Psoas muscle (tissue), 8 donors: ENCODE data around the gene GRB10. TPM values are rescaled to one million over a fixed set of nuclear protein-coding genes. Genes with fewer than 3 reads are reported as not detected.

Experiments
- ATAC-seq, 4 donors: fragments of 200-7000 bp; cut with Tn5 transposase; one replicate each; pipeline ENCODE4 v1.9.1; 2020; ENCODE audit warnings: moderate library complexity in 3 of 4, mild to moderate bottlenecking in 2 of 4
- DNase-seq, 2 donors: peaks; one replicate each; pipeline ENCODE4 v3.0.0-alpha.2; 2020
- H3K27ac ChIP-seq: fragments of 200-600 bp; one replicate; pipeline ENCODE4 v1.8.0; 2022
- H3K27me3 ChIP-seq, 3 donors: fragments of 200-600 bp in 1 of 3; one replicate each; pipeline versions ENCODE4 v1.6.1 to v1.8.0; 2013 to 2022; ENCODE audit warnings: low read length in 2 of 3, mild to moderate bottlenecking in 2 of 3, moderate library complexity in 1 of 3; ENCODE audit not compliant: insufficient read depth in 3 of 3
- H3K36me3 ChIP-seq, 2 donors: fragments of 200-600 bp in 1 of 2; one replicate each; pipeline versions ENCODE4 v1.6.1 to v1.8.0; 2013 to 2022; ENCODE audit warnings: low read depth in 1 of 2, mild to moderate bottlenecking in 1 of 2, moderate library complexity in 1 of 2; ENCODE audit not compliant: insufficient read depth in 1 of 2
- H3K4me1 ChIP-seq: fragments of 200-600 bp; one replicate; pipeline ENCODE4 v1.8.0; 2022
- H3K4me3 ChIP-seq: fragments of 200-600 bp; one replicate; pipeline ENCODE4 v1.8.0; 2022; ENCODE audit warnings: mild to moderate bottlenecking
- H3K9me3 ChIP-seq: fragments of 200-600 bp; one replicate; pipeline ENCODE4 v1.8.0; 2022
- WGBS, 3 donors: extraction: QIAGEN DNeasy Blood & Tissue Kit; methylation state at CpG; one replicate each; pipeline versions ENCODE4 v1.1.6 to v1.1.7; 2013; 5-methylcytosine and 5-hydroxymethylcytosine counted together
- intact Hi-C, 2 donors: fragments of 100-400 bp; cut with DNase I; formaldehyde crosslinking; loops; one replicate each; pipeline versions ENCODE4 v1.11.0 to v1.14.2; 2022
- polyA plus RNA-seq, 3 donors: library from polyadenylated mRNA; stranded (reverse); fragments of 200-250 nt; gene quantifications; one replicate each; pipeline ENCODE4 v1.2.3, GENCODE V29; 2013
- total RNA-seq, 4 donors: library from RNA; stranded (reverse); fragmentation: NEBNext Ultra II Directional in 2 of 4; extraction: Animal tissue kit (Norgen Biotek cat#: 25700) in 2 of 4; gene quantifications; one replicate each; pipeline versions ENCODE4 v1.2.1 to v1.2.4, GENCODE V29; 2021 to 2023
- TF ChIP-seq, protein P1 (sequence below): fragments of 200-600 bp; IDR thresholded peaks from one replicate; pipeline ENCODE4 v1.8.0; 2022; ENCODE audit warnings: antibody characterized with exemption
- donor health status: healthy with polysubstance abuse.
- donor health status: DM: no; HTN: no; CAD: no; lungs with moderate emphysema.
- donor health status: Bipolar disorder and iron deficiency.
- donor health status: healthy.
- donor health status: DM: yes; HTN: yes; CAD: no.
- donor health status: DM: no; HTN: no; CAD: no.
- donor health status: DM: no; HTN: no; CAD: no.
- donor health status: DM: yes; HTN: yes; CAD: no.

The GRB10 gene
- total and polyA plus RNA-seq, 7 donors = 25.8 to 72.7 (median 53.0) TPM

DNA sequence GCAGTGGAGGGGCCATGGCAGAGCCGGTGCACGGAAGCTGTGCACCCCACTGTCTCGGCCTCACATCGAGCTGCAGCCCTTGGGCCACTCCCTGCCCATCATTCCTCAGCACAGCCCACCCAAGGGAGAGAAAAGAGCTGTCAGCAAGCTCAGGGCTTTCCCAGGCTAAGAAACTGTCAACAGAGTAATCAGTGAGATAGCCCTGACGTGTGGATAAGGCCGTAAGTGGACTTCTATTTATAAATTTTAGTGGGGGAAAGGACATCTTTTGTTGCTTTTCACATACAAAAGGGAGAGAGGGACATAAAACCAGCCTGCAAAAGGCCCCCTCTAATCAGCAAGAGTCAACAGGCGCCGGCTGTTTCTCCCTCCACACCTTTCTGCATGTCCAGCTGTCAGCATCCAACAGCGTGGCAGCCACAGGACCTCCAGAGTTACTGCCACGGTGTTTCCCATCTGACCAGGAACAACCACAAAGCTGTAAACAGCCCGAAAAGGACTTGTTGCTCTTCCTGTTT, 160.7 kb downstream of the GRB10 start:
- 53 to 73% (median 64%) methylated on average over 11 of the region's 11 CpGs for WGBS, 3 donors
- Histone ChIP-seq H3K27me3 (no peaks in the 10 kb centered on the region), H3K4me1 (peaks cover 11% of the 10 kb centered on the region), H3K4me3 (no peak overlapping the region), H3K27ac (no peak overlapping the region), H3K9me3 (no peaks in the 10 kb centered on the region), H3K36me3 (peaks cover 0 to 48% of the 10 kb centered on the region in 2 donors)
- intact Hi-C loops = loop anchor here in 1 of 2 donors (10.0 kb wide), 1 partner anchor 443 kb away; no protein-coding TSS in a partner anchor
- TF ChIP-seq, protein P1, sequence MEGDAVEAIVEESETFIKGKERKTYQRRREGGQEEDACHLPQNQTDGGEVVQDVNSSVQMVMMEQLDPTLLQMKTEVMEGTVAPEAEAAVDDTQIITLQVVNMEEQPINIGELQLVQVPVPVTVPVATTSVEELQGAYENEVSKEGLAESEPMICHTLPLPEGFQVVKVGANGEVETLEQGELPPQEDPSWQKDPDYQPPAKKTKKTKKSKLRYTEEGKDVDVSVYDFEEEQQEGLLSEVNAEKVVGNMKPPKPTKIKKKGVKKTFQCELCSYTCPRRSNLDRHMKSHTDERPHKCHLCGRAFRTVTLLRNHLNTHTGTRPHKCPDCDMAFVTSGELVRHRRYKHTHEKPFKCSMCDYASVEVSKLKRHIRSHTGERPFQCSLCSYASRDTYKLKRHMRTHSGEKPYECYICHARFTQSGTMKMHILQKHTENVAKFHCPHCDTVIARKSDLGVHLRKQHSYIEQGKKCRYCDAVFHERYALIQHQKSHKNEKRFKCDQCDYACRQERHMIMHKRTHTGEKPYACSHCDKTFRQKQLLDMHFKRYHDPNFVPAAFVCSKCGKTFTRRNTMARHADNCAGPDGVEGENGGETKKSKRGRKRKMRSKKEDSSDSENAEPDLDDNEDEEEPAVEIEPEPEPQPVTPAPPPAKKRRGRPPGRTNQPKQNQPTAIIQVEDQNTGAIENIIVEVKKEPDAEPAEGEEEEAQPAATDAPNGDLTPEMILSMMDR = no peak
- DNase-seq (no peak), ATAC-seq (peak in 1 of 4 donors; percentile 22)

GRCh38 chr7:50621206-50621605, 161.5 kb downstream of the GRB10 start:
- Histone ChIP-seq H3K4me3 (no peak overlapping the region), H3K9me3 (no peaks in the 10 kb centered on the region), H3K27me3 (no peaks in the 10 kb centered on the region), H3K36me3 (peaks cover 0 to 49% of the 10 kb centered on the region in 2 donors), H3K4me1 (peaks cover 11% of the 10 kb centered on the region), H3K27ac (no peak overlapping the region)
- TF ChIP-seq, protein P1 = no peak
- ATAC-seq = peak in 1 of 4 donors; percentile 22
- WGBS, 3 donors = 47 to 62% (median 51%) methylated on average over 8 of the region's 8 CpGs
- intact Hi-C loops = loop anchor here in 1 of 2 donors (10.0 kb wide), 1 partner anchor 444 kb away; no protein-coding TSS in a partner anchor
- no peak for DNase-seq

DNA sequence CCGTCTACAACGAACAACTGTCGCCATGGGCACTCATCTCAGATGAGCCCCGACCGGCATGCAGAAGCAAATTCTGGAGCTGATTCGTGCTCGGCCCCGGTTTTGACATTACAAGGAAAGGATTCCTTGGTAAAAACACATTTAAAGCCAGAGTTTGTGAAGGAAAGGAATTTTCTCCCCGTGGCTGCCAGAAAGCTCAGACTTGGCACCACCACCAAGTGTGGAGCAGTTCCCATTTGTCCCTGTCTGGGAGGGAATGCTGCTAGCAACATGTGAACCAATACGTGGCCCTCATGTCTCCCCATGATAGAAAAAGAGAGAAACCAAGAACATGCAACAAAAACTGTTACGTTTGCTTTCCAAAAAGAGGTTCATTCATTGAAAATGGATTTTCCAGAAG, 162.3 kb downstream of the GRB10 start:
- no peak overlapping the region for H3K27ac ChIP-seq

DNA sequence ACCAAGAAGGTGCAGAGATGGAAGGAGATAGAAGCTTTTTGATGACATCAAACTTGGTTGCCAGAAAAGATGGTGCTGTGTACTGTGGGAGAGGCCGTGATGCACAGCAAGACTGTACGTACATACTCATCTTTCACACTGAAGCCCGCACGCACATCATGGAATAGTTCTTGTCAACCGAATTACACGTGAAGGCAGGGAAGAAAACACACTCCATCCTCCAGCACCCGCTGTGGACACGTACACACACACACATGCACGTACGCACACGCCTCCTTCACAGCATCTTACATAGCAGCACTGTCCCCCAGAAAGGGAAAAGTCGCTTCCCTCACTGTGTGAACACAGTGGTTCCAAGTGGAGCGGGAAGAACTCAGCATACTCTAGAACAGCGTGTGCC, 163.0 kb downstream of the GRB10 start:
- Histone ChIP-seq H3K27me3 (no peaks in the 10 kb centered on the region), H3K27ac (no peak overlapping the region), H3K4me3 (no peak overlapping the region), H3K4me1 (peaks cover 11% of the 10 kb centered on the region), H3K9me3 (no peaks in the 10 kb centered on the region), H3K36me3 (peaks cover under 1 to 50% of the 10 kb centered on the region in 2 donors)
- no peak for ATAC-seq
- intact Hi-C loops = loop anchor here in 1 of 2 donors (10.0 kb wide), 2 partner anchors 445 to 525 kb away; no protein-coding TSS in a partner anchor
- WGBS, 3 donors = 83 to 94% (median 86%) methylated on average over 14 of the region's 14 CpGs
- no peak for DNase-seq
- TF ChIP-seq, protein P1 = no peak

More for the DNA sequence above, 162.3 kb downstream of the GRB10 start:
- H3K4me1 ChIP-seq = peaks cover 11% of the 10 kb centered on the region
- DNase-seq = peak in 1 of 2 donors; percentile 47
- no peak for ATAC-seq
- intact Hi-C loops = loop anchor here in 1 of 2 donors (10.0 kb wide), 1 partner anchor 444 kb away; no protein-coding TSS in a partner anchor
- H3K27me3 ChIP-seq = no peaks in the 10 kb centered on the region
- no peaks in the 10 kb centered on the region for H3K9me3 ChIP-seq
- TF ChIP-seq, protein P1 = no peak
- H3K36me3 ChIP-seq = peaks cover 0 to 51% of the 10 kb centered on the region in 2 donors
- H3K4me3 ChIP-seq = no peak overlapping the region
- 39 to 49% (median 45%) methylated on average over 11 of the region's 11 CpGs for WGBS, 3 donors
